Measurements from ENCODE around the gene ST6GAL2.

ST6GAL2 gene

GRCh38 chr2:106816974-106817373 lies 69.0 kb downstream of the ST6GAL2 start:
- TF ChIP-seq TCF12 (IDR thresholded peaks at IDR 0.05; ENCODE audit: low read depth) (no peak), ZBTB7A (IDR thresholded peaks at IDR 0.05; ENCODE audit: low read depth) (no peak), TEAD4 (IDR thresholded peaks at IDR 0.05) (no peak), EGR1 (IDR thresholded peaks at IDR 0.05) (no peak), CEBPB (IDR thresholded peaks at IDR 0.05) (no peak)

GRCh38 chr2:106812841-106813240 lies 73.1 kb downstream of the ST6GAL2 start:
- no peak for TF ChIP-seq RAD21 (IDR thresholded peaks at IDR 0.05; ENCODE audit: low read depth)
- TF ChIP-seq TAF1 (IDR thresholded peaks at IDR 0.05; ENCODE audit: low read depth): no peak
- TF ChIP-seq ZBTB7A (IDR thresholded peaks at IDR 0.05; ENCODE audit: low read depth): no peak
- TF ChIP-seq MAX (IDR thresholded peaks at IDR 0.05): no peak
- no peak for TF ChIP-seq NFIC (IDR thresholded peaks at IDR 0.05)
- TF ChIP-seq EP300 (IDR thresholded peaks at IDR 0.05; ENCODE audit: borderline replicate concordance): no peak
- no peak for TF ChIP-seq CEBPB (IDR thresholded peaks at IDR 0.05)
- no peak for TF ChIP-seq FOXM1 (IDR thresholded peaks at IDR 0.05; ENCODE audit: borderline replicate concordance, low read depth)
- no peak for TF ChIP-seq CREB1 (IDR thresholded peaks at IDR 0.05; ENCODE audit: low read depth)
- TF ChIP-seq REST (IDR thresholded peaks at IDR 0.05; ENCODE audit: low read depth): no peak
- TF ChIP-seq USF1 (IDR thresholded peaks at IDR 0.05): no peak
- TF ChIP-seq EGR1 (IDR thresholded peaks at IDR 0.05): no peak
- no peak for TF ChIP-seq TEAD4 (IDR thresholded peaks at IDR 0.05)
- no peak for TF ChIP-seq TCF12 (IDR thresholded peaks at IDR 0.05; ENCODE audit: low read depth)
- no peak for TF ChIP-seq YY1 (IDR thresholded peaks at IDR 0.05; ENCODE audit: low read depth)

GRCh38 chr2:106812383-106812782 lies 73.6 kb downstream of the ST6GAL2 start:
- no peak for TF ChIP-seq MAX (IDR thresholded peaks at IDR 0.05)
- TF ChIP-seq EGR1 (IDR thresholded peaks at IDR 0.05): no peak
- no peak for TF ChIP-seq EP300 (IDR thresholded peaks at IDR 0.05; ENCODE audit: borderline replicate concordance)
- TF ChIP-seq NFIC (IDR thresholded peaks at IDR 0.05): no peak
- no peak for TF ChIP-seq TEAD4 (IDR thresholded peaks at IDR 0.05)
- TF ChIP-seq CREB1 (IDR thresholded peaks at IDR 0.05; ENCODE audit: low read depth): no peak
- no peak for TF ChIP-seq ZBTB7A (IDR thresholded peaks at IDR 0.05; ENCODE audit: low read depth)
- TF ChIP-seq TAF1 (IDR thresholded peaks at IDR 0.05; ENCODE audit: low read depth): no peak
- TF ChIP-seq REST (IDR thresholded peaks at IDR 0.05; ENCODE audit: low read depth): no peak
- TF ChIP-seq USF1 (IDR thresholded peaks at IDR 0.05): no peak
- no peak for TF ChIP-seq YY1 (IDR thresholded peaks at IDR 0.05; ENCODE audit: low read depth)
- TF ChIP-seq RAD21 (IDR thresholded peaks at IDR 0.05; ENCODE audit: low read depth): no peak
- no peak for TF ChIP-seq TCF12 (IDR thresholded peaks at IDR 0.05; ENCODE audit: low read depth)
- no peak for TF ChIP-seq FOXM1 (IDR thresholded peaks at IDR 0.05; ENCODE audit: borderline replicate concordance, low read depth)
- no peak for TF ChIP-seq CEBPB (IDR thresholded peaks at IDR 0.05)

GRCh38 chr2:106805716-106806115 lies 80.3 kb downstream of the ST6GAL2 start:
- TF ChIP-seq REST (IDR thresholded peaks at IDR 0.05; ENCODE audit: low read depth) (no peak), TEAD4 (IDR thresholded peaks at IDR 0.05) (no peak), ZBTB7A (IDR thresholded peaks at IDR 0.05; ENCODE audit: low read depth) (no peak), NFIC (IDR thresholded peaks at IDR 0.05) (no peak), USF1 (IDR thresholded peaks at IDR 0.05) (no peak)

Measured in Ishikawa (cell line).